Cerebellar nuclear complex (tissue), 1 donor: ENCODE data around the gene RHBDF1.
"Not testable (repeated sequence)": the region's sequence is repeated elsewhere in the genome, so short reads cannot be mapped to it uniquely, and the experiment has no call there.

Source experiments
- DNase-seq, 2 experiments: peaks; one replicate each; lab custom pipeline; 2025; lab: John Stamatoyannopoulos, UW

Gene RHBDF1

DNA sequence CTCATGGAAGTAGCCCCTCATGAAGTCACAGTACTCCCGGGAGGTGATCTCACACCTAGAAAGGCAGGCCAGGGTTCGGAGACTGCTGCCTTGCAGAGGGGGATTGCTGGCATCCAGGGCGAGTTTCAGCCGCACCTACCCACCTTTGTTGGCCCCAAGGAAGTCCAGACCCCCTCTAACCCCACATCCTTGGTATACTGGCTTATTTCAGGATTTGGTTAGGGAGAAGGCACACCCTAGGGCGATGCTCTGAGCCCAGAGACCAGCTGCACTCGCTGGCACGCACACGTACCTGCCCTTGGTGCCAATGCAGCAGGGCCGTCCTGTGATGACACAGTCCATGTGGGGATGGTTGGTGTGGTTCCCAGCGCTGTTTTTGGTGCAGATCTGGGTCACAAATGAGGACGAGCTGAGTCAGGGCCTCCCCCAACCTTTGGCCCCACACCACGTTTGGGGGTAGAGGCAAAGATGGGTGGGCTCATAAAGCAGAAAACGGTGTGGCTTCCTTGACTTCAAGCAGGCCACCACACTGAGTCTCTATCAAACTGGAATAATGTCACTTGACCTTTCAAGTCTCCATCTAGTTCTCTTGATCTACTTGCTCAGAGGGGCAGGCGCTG lies 12.9 kb downstream of the RHBDF1 start:
- no peak for DNase-seq

DNA sequence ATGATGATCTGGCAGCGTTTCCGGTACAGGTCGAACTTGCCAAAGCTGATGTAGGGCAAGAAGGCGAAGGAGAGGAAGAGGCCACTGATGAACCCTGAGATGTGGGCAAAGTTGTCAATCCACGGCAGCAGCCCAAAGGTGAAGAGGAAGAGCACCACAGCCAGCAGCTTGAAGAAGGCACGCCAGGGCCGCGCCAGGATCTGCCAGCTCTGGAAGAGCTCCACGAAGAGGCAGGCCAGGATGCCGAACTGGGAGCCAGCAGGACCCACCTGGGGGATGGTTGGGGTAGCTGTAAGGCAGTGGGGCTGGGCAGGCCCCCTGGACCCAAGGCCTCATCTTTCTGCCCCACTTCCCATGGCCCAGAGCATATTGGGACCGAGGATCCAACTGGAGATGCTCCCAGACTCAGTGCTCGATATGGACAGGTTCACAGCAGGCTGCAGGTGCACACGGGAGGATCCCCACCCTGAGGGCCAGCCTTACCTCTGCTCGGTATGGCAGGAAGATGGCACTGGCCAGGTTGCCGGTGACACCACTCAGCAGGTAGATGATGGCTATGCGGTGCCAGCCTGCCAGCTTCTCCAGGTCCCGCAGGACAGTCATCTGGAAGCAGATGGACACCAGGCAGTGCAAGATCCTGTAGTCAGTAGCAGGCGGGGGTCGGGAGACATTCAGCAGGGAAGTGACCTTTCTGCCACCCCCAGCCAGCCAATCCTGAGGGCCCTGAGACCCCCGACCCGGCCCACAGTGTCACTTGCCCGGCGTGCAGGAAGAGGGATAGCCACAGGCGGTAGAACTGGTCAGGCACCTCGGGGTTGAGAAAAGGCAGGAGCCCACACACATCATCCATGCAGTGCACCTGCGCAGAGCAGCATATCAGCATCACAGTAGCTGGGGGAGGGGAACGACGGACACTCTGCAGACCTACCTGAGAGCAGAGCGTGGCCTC lies 13.7 kb downstream of the RHBDF1 start:
- DNase-seq = no peak

DNA sequence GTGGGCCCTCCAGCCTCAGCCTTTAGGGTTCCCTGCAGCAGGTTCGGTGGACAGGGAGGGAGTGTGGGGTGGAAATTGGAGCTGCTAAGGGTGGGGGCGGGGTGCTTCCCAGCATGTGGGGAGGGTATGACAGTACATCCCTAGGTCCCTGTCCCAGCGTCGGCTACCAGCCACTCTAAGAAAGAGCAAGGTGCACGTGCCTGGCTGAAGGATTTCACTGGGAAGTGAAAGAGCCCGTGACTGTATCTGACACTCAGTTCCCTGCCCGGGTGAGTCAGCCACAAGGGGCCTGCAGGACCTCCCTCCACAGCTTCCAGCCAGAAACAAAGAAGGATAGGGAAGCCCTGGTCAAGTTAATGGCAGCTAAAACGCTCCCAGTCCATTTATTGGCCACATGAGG lies 14.7 kb downstream of the RHBDF1 start:
- no peak for DNase-seq

DNA sequence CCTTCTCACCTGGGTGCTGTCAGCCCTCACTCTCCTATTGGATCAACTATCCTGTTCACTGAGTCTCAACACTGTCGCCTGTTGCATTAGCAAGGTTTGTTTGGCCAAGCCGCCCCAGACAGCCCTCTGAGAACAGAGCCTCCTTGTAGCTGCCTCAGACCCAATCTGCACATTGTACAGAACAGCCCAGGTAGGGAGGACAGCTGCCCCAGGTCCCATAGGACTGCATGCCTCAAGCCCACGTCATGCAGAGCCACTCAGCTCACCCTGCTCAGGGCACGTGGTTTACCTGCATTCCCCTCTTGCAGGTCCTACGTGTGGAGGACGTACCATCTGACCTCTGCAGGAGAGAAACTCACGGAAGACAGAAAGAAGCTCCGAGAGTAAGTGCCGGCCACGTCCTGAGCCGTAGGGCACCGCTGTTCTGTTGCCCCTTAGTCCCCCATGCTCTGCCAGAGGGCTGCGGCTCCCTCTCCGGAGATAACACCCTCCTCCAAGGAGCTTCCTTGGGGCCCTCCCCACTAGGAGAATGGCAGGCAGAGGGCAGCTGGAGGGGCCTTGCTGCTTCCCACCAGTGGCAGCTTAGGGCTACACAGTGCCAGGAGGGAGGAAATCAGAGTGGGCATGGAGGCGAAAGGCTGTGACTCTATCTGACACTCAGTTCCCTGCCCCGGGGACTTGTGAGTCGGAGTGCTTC lies 16.1 kb downstream of the RHBDF1 start:
- no peak for DNase-seq

DNA sequence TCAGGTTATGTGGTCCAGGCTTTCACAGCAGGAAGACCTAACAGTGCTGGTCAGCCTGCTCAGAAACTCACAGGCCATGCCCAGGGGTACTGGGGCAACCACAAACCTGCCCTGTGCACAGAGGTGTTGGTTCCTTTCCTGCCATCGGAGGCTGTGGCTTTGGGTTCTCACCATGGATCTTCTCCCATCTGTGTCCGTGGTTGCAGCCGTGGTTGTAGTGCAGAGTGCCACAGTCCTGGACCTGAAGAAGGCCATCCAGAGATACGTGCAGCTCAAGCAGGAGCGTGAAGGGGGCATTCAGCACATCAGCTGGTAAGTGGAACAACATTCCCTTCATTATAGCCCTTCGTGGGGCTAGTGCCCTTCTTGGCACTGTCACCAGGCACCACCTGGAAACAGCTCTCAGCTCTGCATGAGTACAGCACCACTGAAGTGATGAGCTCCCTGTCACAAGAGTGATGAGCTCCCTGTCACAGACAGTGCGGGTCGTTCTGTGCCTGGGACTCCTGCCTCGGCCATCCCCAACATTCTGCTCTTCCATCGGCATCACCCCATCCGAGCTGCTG lies 16.8 kb downstream of the RHBDF1 start:
- DNase-seq = no peak

DNA sequence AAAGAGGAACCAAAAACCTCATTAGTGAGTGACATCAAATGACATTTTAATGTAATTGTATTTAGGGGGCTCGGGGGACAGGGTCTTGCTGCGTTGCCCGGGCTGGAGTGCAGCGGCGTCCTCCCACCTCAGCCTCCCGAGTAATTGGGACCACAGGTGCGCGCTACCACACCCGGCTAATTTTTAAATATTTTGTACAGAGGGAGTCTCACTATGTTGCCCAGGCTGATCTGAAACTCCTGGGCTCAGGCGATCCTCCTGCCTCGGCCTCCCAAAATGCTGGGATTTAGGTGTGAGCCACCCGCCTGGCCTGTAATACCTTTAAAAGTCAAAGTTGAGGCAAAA lies 18.2 kb downstream of the RHBDF1 start:
- DNase-seq = no peak

DNA sequence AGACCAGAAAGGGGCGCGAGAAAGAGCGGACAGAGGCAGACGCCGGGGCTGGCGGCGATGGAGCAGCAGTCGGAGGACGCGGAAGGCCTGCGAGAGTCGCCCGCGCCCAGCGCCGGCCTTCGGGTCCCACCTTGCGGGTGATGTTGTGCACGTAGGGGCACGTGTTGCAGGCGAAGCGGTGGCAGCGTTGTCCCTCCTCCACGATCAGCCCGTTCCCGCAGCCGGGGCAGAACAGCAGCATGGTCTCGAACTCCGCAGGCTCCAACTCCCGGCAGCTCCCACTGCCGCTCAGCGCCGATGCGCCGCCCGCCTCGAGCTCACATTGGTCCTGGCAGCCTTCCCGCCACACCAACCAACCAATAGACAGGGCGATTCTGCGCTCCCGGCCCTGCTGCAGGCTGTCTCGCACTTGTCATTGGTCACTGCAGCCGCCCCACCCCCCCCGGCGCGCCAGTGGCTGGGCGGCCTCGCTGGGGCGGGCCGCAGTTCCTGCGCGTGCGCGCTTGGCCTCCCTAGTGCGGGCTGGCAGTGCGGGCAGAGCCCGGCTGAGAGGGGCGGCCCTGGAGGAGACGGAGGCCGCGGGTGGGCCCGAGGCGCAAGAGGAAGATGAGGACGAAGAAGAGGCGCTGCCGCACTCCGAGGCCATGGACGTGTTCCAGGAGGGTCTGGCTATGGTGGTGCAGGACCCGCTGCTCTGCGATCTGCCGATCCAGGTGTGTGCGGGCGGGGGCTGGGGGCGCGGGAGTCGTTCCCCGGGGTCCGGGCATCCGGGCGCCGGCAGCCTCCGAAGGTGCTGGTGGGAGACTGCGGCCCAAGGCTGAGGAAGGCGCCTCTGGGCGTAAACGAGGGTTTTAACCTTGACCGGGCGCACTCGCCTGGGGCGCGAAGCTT lies 18.8 kb downstream of the RHBDF1 start, which contains the start of the genes POLR3K and SNRNP25:
Gene POLR3K (minus strand): TSS at position 263 of the 891 bp plus-strand sequence. CDS start 22 bp downstream, at position 241.
Gene SNRNP25 (plus strand): TSS at position 483 of the 891 bp plus-strand sequence. CDS start 189 bp downstream, at position 672.
- peak; percentile 81 to 86 for DNase-seq

DNA sequence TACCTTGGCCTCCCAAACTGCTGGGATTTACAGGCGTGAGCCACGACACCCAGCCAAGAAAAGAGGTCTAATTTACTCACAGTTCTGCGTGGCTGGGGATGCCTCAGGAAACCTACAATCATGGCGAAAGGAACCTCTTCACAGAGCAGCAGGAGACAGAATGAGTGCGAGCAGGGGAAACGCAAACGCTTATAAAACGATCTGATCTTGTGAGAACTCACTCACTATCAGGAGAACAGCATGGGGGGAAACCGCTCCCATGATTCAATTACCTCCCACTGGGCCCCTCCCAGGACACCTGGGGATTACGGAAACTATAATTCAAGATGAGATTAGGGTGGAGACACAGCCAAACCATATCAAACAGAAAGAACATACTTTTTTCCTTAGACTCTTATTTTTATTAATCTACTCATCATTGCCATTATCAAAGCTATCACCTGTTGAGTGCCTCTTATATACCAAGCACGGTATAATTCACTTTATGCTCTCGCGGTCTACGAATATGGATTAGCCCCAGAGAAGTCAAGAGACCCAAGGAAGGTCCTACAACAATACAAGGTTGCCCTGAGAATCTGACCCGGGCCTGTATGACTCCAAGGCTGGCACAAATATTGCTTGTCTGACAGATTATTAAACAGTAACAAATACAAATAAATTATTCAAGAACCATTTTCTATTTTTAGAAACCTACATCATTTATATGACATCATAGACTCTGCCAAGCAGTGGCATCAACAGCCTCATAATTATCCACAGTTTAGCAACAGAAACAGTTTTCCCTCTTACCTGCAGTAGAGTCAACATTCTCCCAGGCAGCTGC lies 21.5 kb downstream of the RHBDF1 start:
- DNase-seq = no peak

DNA sequence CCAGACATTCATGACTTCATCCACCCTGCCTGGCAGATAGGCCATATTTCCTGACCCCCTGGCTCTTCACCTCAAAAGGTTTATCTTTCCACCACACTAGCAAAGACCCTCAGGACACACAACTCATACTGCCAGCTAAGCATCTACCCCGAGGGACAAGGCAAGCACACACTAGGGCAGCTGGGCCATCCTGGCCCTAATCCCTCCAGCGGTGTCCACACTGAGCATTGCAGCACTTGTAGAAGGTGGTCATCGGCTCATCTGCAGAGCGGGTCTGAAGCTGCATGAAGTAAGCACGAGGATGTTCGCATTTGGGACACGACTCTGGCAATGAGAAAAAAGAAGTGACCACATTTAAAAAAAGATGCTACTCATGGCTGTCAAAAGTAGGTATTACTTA lies 25.2 kb downstream of the RHBDF1 start:
- DNase-seq = no peak

DNA sequence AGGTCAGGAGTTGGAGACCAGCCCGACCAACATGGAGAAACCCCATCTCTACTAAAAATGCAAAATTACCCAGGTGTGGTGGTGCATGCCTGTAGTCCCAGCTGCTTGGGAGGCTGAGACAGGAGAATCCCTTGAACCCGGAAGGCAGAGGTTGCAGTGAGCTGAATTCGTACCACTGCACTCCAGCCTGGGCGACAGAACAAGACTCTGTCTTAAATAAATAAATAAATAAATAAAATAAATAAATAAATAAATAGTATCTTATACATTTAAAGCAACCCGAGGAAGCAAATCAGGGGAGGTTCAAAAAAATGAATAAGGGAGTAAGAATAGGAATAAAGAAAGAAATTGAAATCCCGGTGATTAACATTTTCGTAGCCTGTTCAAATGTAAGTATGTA lies 25.9 kb downstream of the RHBDF1 start:
- not testable (repeated sequence) for DNase-seq

DNA sequence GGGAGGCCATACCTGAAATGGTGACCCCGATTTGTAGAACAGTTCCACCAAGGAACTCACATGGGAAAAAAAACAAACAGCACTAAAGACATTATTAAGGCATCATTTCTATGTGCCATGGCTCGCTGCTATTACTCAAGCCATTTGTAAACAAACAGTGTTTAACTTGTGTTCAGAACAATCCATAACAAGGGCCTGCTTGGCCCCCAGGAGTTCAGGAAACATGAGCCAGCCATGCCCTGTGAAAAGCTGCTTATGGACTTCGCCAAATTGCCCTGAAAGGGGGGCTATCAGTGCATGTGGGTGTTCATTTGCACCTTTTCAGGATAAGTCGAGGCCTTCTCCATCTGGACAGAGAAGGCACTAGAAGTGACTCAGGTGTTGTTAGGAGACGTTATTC lies 27.0 kb downstream of the RHBDF1 start:
- no peak for DNase-seq

DNA sequence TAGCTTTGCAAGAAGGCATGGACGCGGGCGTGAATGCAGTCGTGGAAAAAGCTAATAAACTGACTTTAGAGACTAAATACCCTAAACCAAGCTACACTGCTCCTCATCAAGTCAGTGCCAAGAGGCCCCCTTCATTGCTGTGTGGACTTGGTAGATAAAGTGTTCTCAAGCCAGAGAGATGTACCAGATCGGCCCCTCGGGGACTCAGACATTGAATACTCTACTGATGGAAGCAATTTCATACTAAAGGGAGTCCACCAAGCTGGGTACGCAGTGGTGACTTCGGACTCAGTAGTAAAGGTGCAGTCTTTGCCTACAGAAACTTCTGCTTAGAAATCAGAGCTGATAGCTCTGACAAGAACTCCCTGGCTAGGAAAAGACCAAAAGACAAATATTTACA lies 27.8 kb downstream of the RHBDF1 start:
- DNase-seq = no peak

DNA sequence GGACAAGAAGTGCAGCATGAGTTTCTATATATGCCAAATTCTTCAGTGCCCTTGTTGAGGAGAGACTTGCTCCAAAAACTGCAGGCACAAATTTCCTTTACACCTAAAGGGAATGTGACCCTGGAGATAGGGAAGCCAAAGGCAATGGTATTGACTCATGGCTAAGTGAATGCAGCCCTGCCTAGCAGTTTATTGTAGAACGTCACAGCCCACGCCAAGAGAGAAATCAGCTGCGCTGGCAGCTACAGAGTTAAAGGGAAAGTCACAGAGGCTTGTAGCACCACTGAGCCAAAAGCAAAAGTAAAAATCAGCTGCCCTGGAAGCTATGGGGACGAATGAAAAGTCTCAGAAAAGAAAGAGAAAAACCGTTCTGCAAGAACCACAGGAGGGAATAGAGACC lies 29.1 kb downstream of the RHBDF1 start:
- DNase-seq = no peak

DNA sequence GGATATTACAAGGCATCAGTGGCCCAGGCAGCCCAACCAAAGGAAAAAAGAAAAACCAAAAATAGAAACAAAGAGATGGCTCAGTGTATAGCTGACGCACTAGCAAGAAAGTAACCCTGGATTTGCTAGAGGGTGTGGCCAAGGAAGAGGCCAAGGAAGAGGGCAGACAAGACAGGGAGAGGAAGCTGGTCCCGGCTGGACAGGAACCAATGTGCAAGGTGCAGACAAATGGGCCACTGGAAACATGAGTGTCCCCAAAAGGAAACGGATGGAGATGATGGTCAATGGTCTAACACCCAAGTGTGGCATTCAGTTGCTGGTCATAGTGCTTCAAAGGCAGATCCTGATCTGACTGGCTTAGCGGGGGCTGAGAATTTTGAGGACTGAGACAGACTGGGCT lies 29.7 kb downstream of the RHBDF1 start:
- no peak for DNase-seq

DNA sequence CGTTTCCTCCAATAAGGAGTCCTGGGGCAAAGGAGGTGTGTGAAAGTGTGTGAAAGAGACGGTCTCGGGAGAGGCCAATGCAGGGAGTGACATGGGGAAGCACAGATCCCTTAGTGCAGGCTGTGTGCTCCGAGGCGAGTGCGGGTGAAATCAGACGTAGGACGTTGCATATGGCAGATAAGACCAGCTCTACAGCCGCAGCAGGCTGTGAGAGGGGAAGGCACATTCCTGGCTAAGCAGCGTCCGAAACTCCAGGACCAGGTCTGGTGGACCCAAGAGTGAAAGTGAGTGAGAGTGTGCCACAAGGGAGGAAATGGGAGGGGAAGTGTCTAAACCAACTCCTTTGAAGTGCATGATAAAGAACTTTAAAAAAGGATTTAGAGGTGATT lies 30.4 kb downstream of the RHBDF1 start:
- no peak for DNase-seq

DNA sequence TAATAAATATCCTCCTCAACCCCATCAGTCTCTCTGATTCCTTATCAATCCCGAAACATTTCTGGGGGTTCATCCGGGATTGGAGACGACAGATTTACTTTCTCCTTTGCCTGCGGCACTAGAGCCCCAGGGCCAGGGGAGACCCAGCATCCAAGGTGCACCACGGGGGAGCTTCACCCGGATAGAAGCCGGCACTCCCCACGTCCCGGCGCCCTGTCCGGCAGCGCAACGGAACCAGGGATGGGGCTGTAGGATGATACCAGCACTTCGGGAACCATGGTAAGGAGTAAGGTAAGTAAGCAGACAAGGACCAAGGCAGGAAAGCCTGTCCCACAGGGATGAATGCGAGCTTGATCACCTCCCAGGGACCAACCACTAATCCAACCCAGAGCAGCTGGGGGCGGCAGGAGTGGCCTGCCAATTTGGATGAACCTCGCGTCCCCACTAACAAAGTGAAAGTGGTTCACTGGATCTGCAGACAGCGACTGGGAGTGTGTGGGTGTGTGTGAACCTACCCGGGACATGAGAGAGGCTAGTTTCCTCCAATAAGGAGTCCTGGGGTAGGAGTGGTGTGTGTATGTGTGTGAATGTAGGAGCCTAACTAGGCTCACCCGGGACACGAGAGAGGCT lies 30.9 kb downstream of the RHBDF1 start:
- DNase-seq = no peak

DNA sequence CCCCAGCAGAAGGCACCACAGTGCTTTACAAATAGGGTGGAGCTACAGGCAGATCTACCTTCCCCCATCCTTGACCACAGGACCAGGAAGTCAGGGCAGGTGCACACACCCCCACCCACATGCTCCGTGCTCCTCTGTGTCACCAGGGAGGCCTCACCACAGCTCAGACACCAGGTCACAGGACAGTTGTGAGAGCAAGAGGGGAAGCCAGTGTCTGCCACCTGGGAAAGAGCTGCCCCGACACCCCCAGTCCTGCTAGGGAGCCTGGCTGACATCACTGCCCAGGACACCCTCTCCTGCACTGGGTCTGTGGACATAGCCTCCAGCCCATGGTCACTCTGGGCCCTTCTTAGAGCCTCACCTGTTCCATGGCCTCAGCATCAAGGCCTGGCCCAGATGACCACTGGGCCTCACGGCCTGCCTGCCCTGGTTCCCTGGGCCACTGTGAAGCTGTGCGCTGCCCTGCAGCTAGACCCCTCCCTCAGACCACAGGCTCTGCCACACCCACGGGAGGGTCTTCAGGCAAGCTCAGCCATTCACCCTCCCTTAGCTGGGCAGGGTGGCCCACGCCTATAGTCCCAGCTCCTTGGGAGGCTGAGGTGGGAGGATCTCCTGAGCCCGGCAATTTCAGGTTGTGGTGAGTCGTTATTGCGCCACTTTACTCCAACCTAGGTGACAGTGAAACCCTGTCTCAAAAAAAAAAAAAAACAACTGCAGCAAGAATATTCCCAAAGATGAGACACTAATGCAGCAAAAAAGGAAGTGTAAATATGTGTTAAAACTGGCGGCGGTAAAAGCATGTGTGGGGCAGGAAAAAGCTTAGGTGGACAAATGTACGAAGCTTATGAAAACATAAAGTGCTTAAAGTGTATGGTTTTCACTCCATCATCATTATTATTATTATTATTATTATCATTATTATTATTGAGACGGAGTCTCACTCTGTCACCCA lies 33.2 kb downstream of the RHBDF1 start:
- no peak for DNase-seq

DNA sequence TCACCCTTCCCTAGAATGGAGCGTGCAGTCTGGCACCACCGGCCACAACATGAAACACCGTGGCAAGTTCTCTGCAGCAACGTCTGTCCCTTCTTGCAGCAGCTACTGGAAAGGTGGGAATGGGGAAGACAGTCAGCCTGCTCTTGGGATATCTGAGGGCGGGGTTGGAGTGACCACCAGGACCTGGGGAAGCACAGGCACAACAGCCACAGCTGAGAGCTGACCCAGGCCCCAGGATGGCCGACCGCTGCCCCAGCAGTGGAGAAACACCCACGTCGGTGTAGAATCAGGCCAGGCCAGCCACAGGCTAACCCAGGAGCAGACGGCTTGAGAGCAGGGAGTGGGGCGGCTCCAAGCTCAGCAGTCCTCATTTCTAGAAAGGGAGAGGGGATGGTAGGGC lies 34.2 kb downstream of the RHBDF1 start:
- not testable (repeated sequence) for DNase-seq

DNA sequence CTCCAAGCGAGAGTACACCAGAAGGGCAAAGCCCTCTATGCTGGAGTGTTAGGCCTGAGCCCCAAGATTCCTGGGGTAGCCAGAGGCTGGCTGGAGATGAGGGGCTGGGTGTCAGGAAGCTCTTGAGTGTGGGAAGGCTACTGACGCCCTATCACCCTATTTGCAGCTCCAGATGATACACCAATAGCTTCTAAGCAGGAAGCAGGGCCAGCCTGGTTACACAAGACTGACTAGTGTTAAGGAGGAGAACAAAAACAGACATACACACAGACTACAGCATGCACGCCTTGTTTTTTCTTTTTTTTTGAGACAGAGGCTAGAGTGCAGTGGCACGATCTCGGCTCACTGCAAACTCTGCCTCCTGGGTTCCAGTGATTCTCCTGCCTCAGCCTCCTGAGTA lies 34.9 kb downstream of the RHBDF1 start:
- DNase-seq = no peak
